ENCODE results near the gene CNP. TPM values are rescaled to one million over a fixed set of nuclear protein-coding genes. Genes with fewer than 3 reads are reported as not detected.

Gene CNP
- total RNA-seq, 1 experiment from 2014 or later, result 78.5 TPM

- H2BK20ac ChIP-seq (ENCODE audit: low read depth, low read length, poor library complexity, severe bottlenecking), result no peak overlapping the region
- H4K8ac ChIP-seq (replicated peaks; ENCODE audit: insufficient read length, low read depth, low read length), result no peak overlapping the region
- H3K79me1 ChIP-seq (ENCODE audit: insufficient read depth, low read depth, low read length, poor library complexity, severe bottlenecking), result peaks cover 7% of the 10 kb centered on the region
- peak overlapping the region; percentile 88 to 90 for H3K4me3 Mint-ChIP-seq
- H3K4me2 ChIP-seq (ENCODE audit: insufficient read depth, insufficient read length, low read length), result peak overlapping the region; percentile 86
- H3K9ac ChIP-seq (ENCODE audit: extremely low read depth, insufficient read length, low read length), result peak overlapping the region; percentile 71
- no peaks in the 10 kb centered on the region for H3K9me3 Mint-ChIP-seq
- no peak for TF ChIP-seq CTCF (conservative IDR thresholded peaks at IDR 0.05)
- H4K20me1 ChIP-seq (ENCODE audit: control insufficient read depth, insufficient read depth, insufficient read length), result peaks cover 3% of the 10 kb centered on the region
- no peak overlapping the region for H3T11ph ChIP-seq (ENCODE audit: low read length)
- H3K56ac ChIP-seq (ENCODE audit: insufficient read length, low read depth, low read length), result no peak overlapping the region
- H3K27ac ChIP-seq (ENCODE audit: insufficient read length, low read depth, low read length), result peak overlapping the region; percentile 40
- no peak overlapping the region for H4K5ac ChIP-seq (ENCODE audit: insufficient read length, low read depth, low read length)
- H3K4me1 Mint-ChIP-seq, result peaks cover 36 to 43% of the 10 kb centered on the region in 2 experiments
- peak overlapping the region; percentile 14 for H2BK5ac ChIP-seq (ENCODE audit: insufficient read length, low read length)
- no peak overlapping the region for H3K23ac ChIP-seq (ENCODE audit: insufficient read length, low read depth, low read length)
- H2BK120ac ChIP-seq (ENCODE audit: low read depth, low read length, poor library complexity, severe bottlenecking), result no peak overlapping the region
- H3K27me3 Mint-ChIP-seq (ENCODE audit: low read depth), result no peaks in the 10 kb centered on the region
- H3K4me1 ChIP-seq (ENCODE audit: insufficient read depth, low read length), result peaks cover 8% of the 10 kb centered on the region; the same call in 1 of the 2 replicates
- no peaks in the 10 kb centered on the region for H3K9me3 ChIP-seq (ENCODE audit: control insufficient read depth, low read depth, low read length)
- peak overlapping the region; percentile 46 to 96 (median 94) for H3K27ac Mint-ChIP-seq
- no peak overlapping the region for H2AK5ac ChIP-seq (ENCODE audit: insufficient read length, low read length)
- no peak overlapping the region for H2BK15ac ChIP-seq (ENCODE audit: low read depth, low read length)
- no CpG with 5 or more reads among the region's 33 CpGs for WGBS (ENCODE audit: extremely low coverage, insufficient read length, low lambda C conversion rate)
- no peak overlapping the region for H4K91ac ChIP-seq (ENCODE audit: insufficient read length, low read depth, low read length)
- peaks cover 11% of the 10 kb centered on the region for H3K23me2 ChIP-seq (ENCODE audit: insufficient read length, low read depth, low read length, poor library complexity, severe bottlenecking)
- no peak overlapping the region for H3K4ac ChIP-seq (ENCODE audit: low read depth, low read length)
- peaks cover 4 to 13% (median 12%) of the 10 kb centered on the region in 3 experiments; a peak in 5 of 7 replicates for H3K36me3 Mint-ChIP-seq (ENCODE audit: insufficient read depth in 1 of 3, low read depth in 3 of 3)
- H2AFZ ChIP-seq (ENCODE audit: low read length), result no peak overlapping the region
- DNase-seq, result peak; percentile 92
- H2BK12ac ChIP-seq (ENCODE audit: insufficient read length, low read depth, low read length), result no peak overlapping the region
- H3K14ac ChIP-seq (ENCODE audit: insufficient read depth, low read length), result peak overlapping the region; percentile 72
- H3K27me3 ChIP-seq (ENCODE audit: insufficient read depth, low read length), result no peaks in the 10 kb centered on the region
- peaks cover 39% of the 10 kb centered on the region for H3K79me2 ChIP-seq (ENCODE audit: insufficient read depth, low read length)
- peak overlapping the region; percentile 24 for H3K18ac ChIP-seq (ENCODE audit: insufficient read length, low read depth, low read length)
Observed at GRCh38 chr17:41919165-41919817, 47.3 kb upstream of the CNP start.
